HEK293 (cell line): Measurements from ENCODE around the gene KLF11.

Source experiments
- CTCF ChIA-PET: fragments of 350-600 bp; formaldehyde crosslinking; extraction: SDS; loops from one replicate; lab custom pipeline; 2021; ENCODE audit warnings: antibody characterized with exemption; lab: Yijun Ruan, JAX
- POLR2A ChIA-PET: fragments of 300-600 bp; formaldehyde crosslinking; extraction: SDS; loops from one replicate; lab custom pipeline; 2020; ENCODE audit warnings: antibody characterized with exemption, inconsistent platforms; lab: Yijun Ruan, JAX
- H3K27ac ChIP-seq: fragments of 200-500 bp; sonication (Bioruptor generic); 2 replicates; pipeline ENCODE4 v1.5.1; 2014; ENCODE audit warnings: low read depth, low read length, control low read depth, inconsistent platforms; ENCODE audit errors: extremely low read depth
- H3K36me3 ChIP-seq, 2 experiments: fragments of 200-500 bp in 1 of 2; sonication (Bioruptor generic) in 1 of 2; 1 replicate in 1 of 2; 2 replicates in 1 of 2; pipeline ENCODE4 v1.5.1; 2014 to 2017; ENCODE audit warnings: inconsistent platforms in 2 of 2, low read length in 2 of 2; ENCODE audit not compliant: control insufficient read depth in 2 of 2, insufficient read depth in 1 of 2
- H3K4me1 ChIP-seq: fragments of 200-500 bp; sonication (Bioruptor generic); 2 replicates; pipeline ENCODE4 v1.5.1; 2014; ENCODE audit warnings: mild to moderate bottlenecking, low read length, inconsistent platforms; ENCODE audit not compliant: control insufficient read depth, insufficient read depth
- H3K4me3 ChIP-seq: 2 replicates; pipeline ENCODE4 v1.5.1; 2011; ENCODE audit warnings: low read depth, mild to moderate bottlenecking, control low read depth, low read length, moderate library complexity
- H3K9me3 ChIP-seq: fragments of 200-500 bp; sonication (Bioruptor generic); 2 replicates; pipeline ENCODE4 v1.5.1; 2014; ENCODE audit warnings: low read depth, low read length, inconsistent platforms; ENCODE audit not compliant: control insufficient read depth, insufficient read depth
- CTCF ChIP-seq: fragments of 450-650 bp; formaldehyde crosslinking; IDR thresholded peaks from 2 replicates; pipeline ENCODE4 v1.5.1; 2016; ENCODE audit warnings: missing biosample characterization, missing genetic modification characterization
- HOXD13 ChIP-seq: sonication (generic); formaldehyde crosslinking; IDR thresholded peaks from 2 replicates; pipeline ENCODE4 v1.8.0; 2022; ENCODE audit warnings: missing genetic modification reagents, borderline replicate concordance
- KLF7 ChIP-seq: fragments of 450-650 bp; formaldehyde crosslinking; IDR thresholded peaks from 2 replicates; pipeline ENCODE4 v1.5.1; 2016; ENCODE audit warnings: missing biosample characterization, missing genetic modification characterization, borderline replicate concordance
- MZF1 ChIP-seq: fragments of 450-650 bp; formaldehyde crosslinking; IDR thresholded peaks from 2 replicates; pipeline ENCODE4 v1.5.1; 2017; ENCODE audit warnings: missing biosample characterization, missing genetic modification characterization, borderline replicate concordance
- SCRT1 ChIP-seq: fragments of 450-650 bp; formaldehyde crosslinking; IDR thresholded peaks from 2 replicates; pipeline ENCODE4 v1.5.1; 2016; ENCODE audit warnings: missing biosample characterization, missing genetic modification characterization, borderline replicate concordance
- ZBTB1 ChIP-seq: fragments of 450-650 bp; formaldehyde crosslinking; IDR thresholded peaks from 2 replicates; pipeline ENCODE4 v1.5.1; 2016; ENCODE audit warnings: missing biosample characterization, missing genetic modification characterization
- ZFP3 ChIP-seq: fragments of 450-650 bp; formaldehyde crosslinking; IDR thresholded peaks from 2 replicates; pipeline ENCODE4 v1.5.1; 2016; ENCODE audit warnings: low read depth, missing biosample characterization, missing genetic modification characterization
- ZFP69B ChIP-seq: fragments of 450-650 bp; formaldehyde crosslinking; IDR thresholded peaks from 2 replicates; pipeline ENCODE4 v1.5.1; 2016; ENCODE audit warnings: missing biosample characterization, missing genetic modification characterization
- ZNF133 ChIP-seq: fragments of 450-650 bp; formaldehyde crosslinking; IDR thresholded peaks from 2 replicates; pipeline ENCODE4 v1.5.1; 2016; ENCODE audit warnings: missing biosample characterization, missing genetic modification characterization
- ZNF138 ChIP-seq: fragments of 450-650 bp; formaldehyde crosslinking; IDR thresholded peaks from 2 replicates; pipeline ENCODE4 v1.5.1; 2016; ENCODE audit warnings: missing biosample characterization, missing genetic modification characterization, borderline replicate concordance
- ZNF146 ChIP-seq: fragments of 450-650 bp; formaldehyde crosslinking; IDR thresholded peaks from 2 replicates; pipeline ENCODE4 v1.5.1; 2016; ENCODE audit warnings: missing biosample characterization, missing genetic modification characterization
- ZNF155 ChIP-seq: fragments of 450-650 bp; formaldehyde crosslinking; IDR thresholded peaks from 2 replicates; pipeline ENCODE4 v1.5.1; 2016; ENCODE audit warnings: missing biosample characterization, missing genetic modification characterization
- ZNF184 ChIP-seq: fragments of 450-650 bp; IDR thresholded peaks from 2 replicates; pipeline ENCODE4 v1.5.1; 2018; ENCODE audit warnings: missing biosample characterization, mild to moderate bottlenecking, missing genetic modification characterization
- ZNF2 ChIP-seq: fragments of 450-650 bp; formaldehyde crosslinking; IDR thresholded peaks from 2 replicates; pipeline ENCODE4 v1.5.1; 2016; ENCODE audit warnings: missing biosample characterization, missing genetic modification characterization
- ZNF248 ChIP-seq: fragments of 450-650 bp; formaldehyde crosslinking; IDR thresholded peaks from 2 replicates; pipeline ENCODE4 v1.5.1; 2017; ENCODE audit warnings: missing biosample characterization, missing genetic modification characterization
- ZNF341 ChIP-seq: fragments of 450-650 bp; formaldehyde crosslinking; IDR thresholded peaks from 2 replicates; pipeline ENCODE4; 2016; ENCODE audit warnings: low read depth, missing biosample characterization, missing genetic modification characterization
- ZNF501 ChIP-seq: fragments of 450-650 bp; formaldehyde crosslinking; IDR thresholded peaks from 2 replicates; pipeline ENCODE4 v1.5.1; 2016; ENCODE audit warnings: missing biosample characterization, missing genetic modification characterization
- ZNF529 ChIP-seq: fragments of 450-650 bp; formaldehyde crosslinking; IDR thresholded peaks from 2 replicates; pipeline ENCODE4 v1.5.1; 2017; ENCODE audit warnings: missing genetic modification characterization, missing biosample characterization; ENCODE audit not compliant: insufficient replicate concordance
- ZNF548 ChIP-seq: fragments of 450-650 bp; formaldehyde crosslinking; IDR thresholded peaks from 2 replicates; pipeline ENCODE4 v1.5.1; 2016; ENCODE audit warnings: missing biosample characterization, missing genetic modification characterization
- ZNF645 ChIP-seq: fragments of 450-650 bp; formaldehyde crosslinking; IDR thresholded peaks from 2 replicates; pipeline ENCODE4; 2016; ENCODE audit warnings: missing biosample characterization, missing genetic modification characterization
- ZNF76 ChIP-seq: fragments of 450-650 bp; formaldehyde crosslinking; IDR thresholded peaks from 2 replicates; pipeline ENCODE4; 2016; ENCODE audit warnings: low read depth, missing biosample characterization, missing genetic modification characterization, borderline replicate concordance
- ZSCAN16 ChIP-seq: fragments of 450-650 bp; formaldehyde crosslinking; IDR thresholded peaks from 2 replicates; pipeline ENCODE4 v1.5.1; 2016; ENCODE audit warnings: missing biosample characterization, missing genetic modification characterization
- ZSCAN23 ChIP-seq: fragments of 450-650 bp; formaldehyde crosslinking; IDR thresholded peaks from 2 replicates; pipeline ENCODE4 v1.5.1; 2016; ENCODE audit warnings: missing biosample characterization, missing genetic modification characterization
- TF ChIP-seq, protein P1 (sequence below): fragments of 450-650 bp; formaldehyde crosslinking; IDR thresholded peaks from 2 replicates; pipeline ENCODE4 v1.5.1; 2016; ENCODE audit warnings: missing biosample characterization, missing genetic modification characterization, borderline replicate concordance
- TF ChIP-seq, protein P2 (sequence below): sonication (generic); formaldehyde crosslinking; IDR thresholded peaks from 2 replicates; pipeline ENCODE4 v1.8.1; 2022; ENCODE audit warnings: mild to moderate bottlenecking, moderate library complexity, missing genetic modification reagents
- TF ChIP-seq, protein P3 (sequence below): fragments of 450-650 bp; formaldehyde crosslinking; IDR thresholded peaks from 2 replicates; pipeline ENCODE4 v1.5.1; 2016; ENCODE audit warnings: missing biosample characterization, missing genetic modification characterization

The KLF11 gene

DNA sequence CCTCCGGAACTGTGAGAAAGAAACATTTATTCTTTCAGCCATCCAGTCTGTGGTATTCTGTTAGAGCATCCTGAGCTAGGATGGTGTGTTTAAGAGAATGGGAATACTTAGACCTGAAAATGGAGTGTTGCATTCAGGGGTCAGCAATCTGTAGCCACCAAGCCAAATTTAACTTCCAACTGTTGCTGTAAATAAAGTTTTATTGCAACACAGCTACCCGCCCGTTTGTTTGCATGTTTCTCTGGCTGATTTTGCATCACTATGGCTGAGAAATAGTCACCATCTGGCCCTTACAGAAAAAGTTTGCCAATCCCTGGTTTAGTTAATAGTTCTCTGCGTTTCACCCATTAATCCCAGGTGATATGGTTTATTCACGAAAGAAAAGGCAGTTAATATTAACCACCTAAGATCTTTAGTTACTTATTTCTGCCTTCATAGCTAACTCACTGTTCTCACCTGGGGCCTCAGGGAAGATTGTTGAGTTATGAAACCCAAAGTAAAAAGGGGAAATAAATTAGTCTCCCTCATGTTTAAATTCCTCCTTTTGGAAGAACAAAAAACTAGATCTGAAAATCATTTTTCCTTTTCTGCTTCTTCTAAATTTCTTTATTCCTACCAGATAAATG is 46.3 kb downstream of the KLF11 start:
- Histone ChIP-seq H3K9me3 (no peaks in the 10 kb centered on the region), H3K36me3 (no peaks in the 10 kb centered on the region)
- TF ChIP-seq ZNF146 (tag by site-specific recombination): no peak
- TF ChIP-seq CTCF (tag by site-specific recombination): no peak
- no peak for TF ChIP-seq HOXD13 (CRISPR knock-in tag)
- no peak for TF ChIP-seq KLF7 (tag by site-specific recombination)
- no peak for TF ChIP-seq ZNF529
- no peak for TF ChIP-seq MZF1 (tag by site-specific recombination)
- no peak for TF ChIP-seq ZBTB1 (tag by site-specific recombination)
- TF ChIP-seq ZNF138 (tag by site-specific recombination): no peak
- no peak for TF ChIP-seq SCRT1 (tag by site-specific recombination)
- no peak for TF ChIP-seq ZNF645 (tag by site-specific recombination)
- TF ChIP-seq ZNF548: no peak
- no peak for TF ChIP-seq ZNF2 (tag by site-specific recombination)
- TF ChIP-seq ZNF248: no peak
- no peak for TF ChIP-seq ZNF501 (tag by site-specific recombination)
- no peak for TF ChIP-seq ZNF76 (tag by site-specific recombination)
- no peak for TF ChIP-seq ZNF155 (tag by site-specific recombination)
- TF ChIP-seq ZFP3 (tag by site-specific recombination): no peak
- no peak for TF ChIP-seq ZNF184 (tag by site-specific recombination)
- TF ChIP-seq ZNF133 (tag by site-specific recombination): no peak
- no peak for TF ChIP-seq ZSCAN16
- TF ChIP-seq, all 188 proteins: peak for 0
- CTCF ChIA-PET: interaction anchor here (1.0 to 1.4 kb wide), 4 partner anchors 7 to 319 kb away, joined by 3 to 6 read pairs (median 4); no protein-coding TSS in a partner anchor
- Histone ChIP-seq H3K4me1 (no peaks in the 10 kb centered on the region), H3K4me3 (no peak overlapping the region), H3K27ac (no peak overlapping the region)
- POLR2A ChIA-PET: no interaction called here

DNA sequence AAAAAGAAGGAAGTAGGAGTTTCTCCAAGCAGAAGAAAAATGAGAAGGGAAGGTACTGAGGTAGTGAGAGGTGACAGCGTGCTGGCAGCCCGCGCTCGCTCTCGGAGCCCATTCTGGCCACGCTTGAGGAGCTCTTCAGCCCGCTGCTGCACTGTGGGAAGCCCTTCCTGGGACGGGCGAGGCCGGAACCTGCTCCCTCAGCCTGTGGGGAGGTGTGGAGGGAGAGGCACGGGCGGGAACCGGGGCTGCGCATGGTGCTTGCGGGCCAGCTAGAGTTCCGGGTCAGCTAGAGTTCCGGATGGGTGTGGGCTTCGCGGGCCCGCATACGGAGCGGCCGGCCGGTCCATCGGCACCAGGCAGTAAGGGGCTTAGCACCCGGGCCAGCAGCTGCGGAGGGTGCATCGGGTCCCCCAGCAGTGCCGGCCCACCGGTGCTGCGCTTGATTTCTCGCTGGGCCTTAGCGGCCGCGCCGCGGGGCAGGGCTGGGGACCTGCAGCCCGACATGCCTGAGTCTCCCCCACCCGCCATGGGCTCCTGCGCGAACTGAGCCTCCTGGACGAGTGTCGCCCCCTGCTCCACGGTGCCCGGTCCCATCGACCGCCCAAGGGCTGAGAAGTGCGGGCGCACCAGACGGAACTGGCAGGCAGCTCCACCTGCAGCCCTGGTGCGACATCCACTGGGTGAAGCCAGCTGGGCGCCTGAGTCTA is 48.0 kb downstream of the KLF11 start:
- POLR2A ChIA-PET: interaction anchor here (0.7 to 1.3 kb wide), 2 partner anchors 19 to 32 kb away, joined by 3 read pairs; partner anchors contain the start of gene RRM2
- no peak overlapping the region for H3K27ac ChIP-seq
- no peaks in the 10 kb centered on the region for H3K36me3 ChIP-seq
- no peak overlapping the region for H3K4me3 ChIP-seq
- H3K9me3 ChIP-seq: no peaks in the 10 kb centered on the region
- no peaks in the 10 kb centered on the region; the same call in 1 of the 2 replicates for H3K4me1 ChIP-seq
- CTCF ChIA-PET: interaction anchor here (1.1 to 7.3 kb wide), 3 partner anchors 12 to 25 kb away, joined by 3 to 124 read pairs (median 4); no protein-coding TSS in a partner anchor
- TF ChIP-seq ZSCAN23 (tag by site-specific recombination) (no peak), HOXD13 (CRISPR knock-in tag) (no peak), ZFP69B (tag by site-specific recombination) (no peak), ZNF341 (tag by site-specific recombination) (no peak)
- TF ChIP-seq, protein P1, sequence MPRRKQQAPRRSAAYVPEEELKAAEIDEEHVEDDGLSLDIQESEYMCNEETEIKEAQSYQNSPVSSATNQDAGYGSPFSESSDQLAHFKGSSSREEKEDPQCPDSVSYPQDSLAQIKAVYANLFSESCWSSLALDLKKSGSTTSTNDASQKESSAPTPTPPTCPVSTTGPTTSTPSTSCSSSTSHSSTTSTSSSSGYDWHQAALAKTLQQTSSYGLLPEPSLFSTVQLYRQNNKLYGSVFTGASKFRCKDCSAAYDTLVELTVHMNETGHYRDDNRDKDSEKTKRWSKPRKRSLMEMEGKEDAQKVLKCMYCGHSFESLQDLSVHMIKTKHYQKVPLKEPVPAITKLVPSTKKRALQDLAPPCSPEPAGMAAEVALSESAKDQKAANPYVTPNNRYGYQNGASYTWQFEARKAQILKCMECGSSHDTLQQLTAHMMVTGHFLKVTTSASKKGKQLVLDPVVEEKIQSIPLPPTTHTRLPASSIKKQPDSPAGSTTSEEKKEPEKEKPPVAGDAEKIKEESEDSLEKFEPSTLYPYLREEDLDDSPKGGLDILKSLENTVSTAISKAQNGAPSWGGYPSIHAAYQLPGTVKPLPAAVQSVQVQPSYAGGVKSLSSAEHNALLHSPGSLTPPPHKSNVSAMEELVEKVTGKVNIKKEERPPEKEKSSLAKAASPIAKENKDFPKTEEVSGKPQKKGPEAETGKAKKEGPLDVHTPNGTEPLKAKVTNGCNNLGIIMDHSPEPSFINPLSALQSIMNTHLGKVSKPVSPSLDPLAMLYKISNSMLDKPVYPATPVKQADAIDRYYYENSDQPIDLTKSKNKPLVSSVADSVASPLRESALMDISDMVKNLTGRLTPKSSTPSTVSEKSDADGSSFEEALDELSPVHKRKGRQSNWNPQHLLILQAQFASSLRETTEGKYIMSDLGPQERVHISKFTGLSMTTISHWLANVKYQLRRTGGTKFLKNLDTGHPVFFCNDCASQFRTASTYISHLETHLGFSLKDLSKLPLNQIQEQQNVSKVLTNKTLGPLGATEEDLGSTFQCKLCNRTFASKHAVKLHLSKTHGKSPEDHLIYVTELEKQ: no peak
- TF ChIP-seq, protein P2, sequence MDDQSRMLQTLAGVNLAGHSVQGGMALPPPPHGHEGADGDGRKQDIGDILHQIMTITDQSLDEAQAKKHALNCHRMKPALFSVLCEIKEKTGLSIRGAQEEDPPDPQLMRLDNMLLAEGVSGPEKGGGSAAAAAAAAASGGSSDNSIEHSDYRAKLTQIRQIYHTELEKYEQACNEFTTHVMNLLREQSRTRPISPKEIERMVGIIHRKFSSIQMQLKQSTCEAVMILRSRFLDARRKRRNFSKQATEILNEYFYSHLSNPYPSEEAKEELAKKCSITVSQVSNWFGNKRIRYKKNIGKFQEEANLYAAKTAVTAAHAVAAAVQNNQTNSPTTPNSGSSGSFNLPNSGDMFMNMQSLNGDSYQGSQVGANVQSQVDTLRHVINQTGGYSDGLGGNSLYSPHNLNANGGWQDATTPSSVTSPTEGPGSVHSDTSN (CRISPR knock-in tag): no peak
- TF ChIP-seq, protein P3, sequence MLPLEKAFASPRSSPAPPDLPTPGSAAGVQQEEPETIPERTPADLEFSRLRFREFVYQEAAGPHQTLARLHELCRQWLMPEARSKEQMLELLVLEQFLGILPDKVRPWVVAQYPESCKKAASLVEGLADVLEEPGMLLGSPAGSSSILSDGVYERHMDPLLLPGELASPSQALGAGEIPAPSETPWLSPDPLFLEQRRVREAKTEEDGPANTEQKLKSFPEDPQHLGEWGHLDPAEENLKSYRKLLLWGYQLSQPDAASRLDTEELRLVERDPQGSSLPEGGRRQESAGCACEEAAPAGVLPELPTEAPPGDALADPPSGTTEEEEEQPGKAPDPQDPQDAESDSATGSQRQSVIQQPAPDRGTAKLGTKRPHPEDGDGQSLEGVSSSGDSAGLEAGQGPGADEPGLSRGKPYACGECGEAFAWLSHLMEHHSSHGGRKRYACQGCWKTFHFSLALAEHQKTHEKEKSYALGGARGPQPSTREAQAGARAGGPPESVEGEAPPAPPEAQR (tag by site-specific recombination): no peak
